Activated CD4-positive, alpha-beta T cell treated with anti-CD3 and anti-CD28 coated beads, Interleukin-2, Interleukin-6, amounts not matched to agents 100 ng/mL and 50 ng/mL, durations not matched to agents 16 hours and 8 hours (primary cell): Measurements from ENCODE around the gene FAM20A.
"Not testable (repeated sequence)": the region's sequence is repeated elsewhere in the genome, so short reads cannot be mapped to it uniquely, and the experiment has no call there.

Source experiments
- DNase-seq: peaks from one replicate; pipeline ENCODE4 v3.0.0-alpha.2; 2020

The FAM20A gene

DNA sequence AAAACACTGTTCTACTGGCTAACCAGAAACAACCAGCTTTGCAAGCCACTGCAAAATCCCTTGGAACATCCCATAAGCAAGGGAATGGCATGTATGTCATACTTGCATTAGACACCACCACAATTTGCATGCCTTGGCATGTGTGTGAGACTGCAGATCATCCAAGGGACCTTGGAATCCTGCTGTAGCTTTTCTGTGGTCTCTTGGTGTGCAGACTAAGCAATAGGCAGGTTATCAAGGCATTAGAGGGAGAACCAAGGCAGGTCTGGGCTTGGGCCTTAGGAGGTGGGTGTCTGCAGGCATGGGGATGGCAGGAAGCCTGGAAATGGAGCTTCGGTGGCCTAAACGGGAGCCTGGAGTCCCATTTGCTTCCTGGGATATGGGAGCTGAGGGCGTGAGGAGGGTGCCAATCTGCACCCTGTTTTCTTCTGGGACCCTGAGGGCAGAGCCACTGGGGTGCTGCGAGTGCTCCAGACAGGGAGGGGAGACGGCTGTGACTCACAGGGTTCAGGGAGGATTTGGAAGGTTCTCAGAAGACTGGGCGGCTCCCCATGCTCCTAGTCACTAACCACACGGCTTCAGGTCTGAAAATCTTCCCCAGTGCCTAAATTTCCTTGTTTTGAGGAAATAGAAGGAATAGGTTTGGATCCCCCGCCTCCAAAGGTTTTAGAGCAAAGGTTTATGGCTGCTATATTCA, 36.6 kb downstream of the FAM20A start:
- DNase-seq, result no peak

DNA sequence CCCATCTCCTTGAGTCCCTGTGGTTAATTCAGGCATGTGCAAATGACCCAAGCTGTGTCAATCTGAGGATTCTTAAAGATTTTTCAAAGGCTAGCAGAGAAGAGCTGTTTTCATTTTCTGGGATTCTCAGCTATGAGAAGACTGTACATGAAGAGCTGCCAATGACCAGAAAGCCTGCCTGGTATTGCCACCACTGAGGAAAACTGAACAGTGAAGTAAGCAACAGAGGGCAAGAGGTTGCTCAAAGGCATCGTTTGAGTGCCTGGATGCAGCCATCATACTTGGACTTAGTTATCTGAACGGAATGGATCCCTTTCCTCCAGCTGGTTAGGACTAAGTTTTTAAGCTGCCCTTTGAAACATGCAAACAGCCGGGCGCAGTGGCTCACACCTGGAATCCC, 38.4 kb downstream of the FAM20A start:
- DNase-seq, result no peak

DNA sequence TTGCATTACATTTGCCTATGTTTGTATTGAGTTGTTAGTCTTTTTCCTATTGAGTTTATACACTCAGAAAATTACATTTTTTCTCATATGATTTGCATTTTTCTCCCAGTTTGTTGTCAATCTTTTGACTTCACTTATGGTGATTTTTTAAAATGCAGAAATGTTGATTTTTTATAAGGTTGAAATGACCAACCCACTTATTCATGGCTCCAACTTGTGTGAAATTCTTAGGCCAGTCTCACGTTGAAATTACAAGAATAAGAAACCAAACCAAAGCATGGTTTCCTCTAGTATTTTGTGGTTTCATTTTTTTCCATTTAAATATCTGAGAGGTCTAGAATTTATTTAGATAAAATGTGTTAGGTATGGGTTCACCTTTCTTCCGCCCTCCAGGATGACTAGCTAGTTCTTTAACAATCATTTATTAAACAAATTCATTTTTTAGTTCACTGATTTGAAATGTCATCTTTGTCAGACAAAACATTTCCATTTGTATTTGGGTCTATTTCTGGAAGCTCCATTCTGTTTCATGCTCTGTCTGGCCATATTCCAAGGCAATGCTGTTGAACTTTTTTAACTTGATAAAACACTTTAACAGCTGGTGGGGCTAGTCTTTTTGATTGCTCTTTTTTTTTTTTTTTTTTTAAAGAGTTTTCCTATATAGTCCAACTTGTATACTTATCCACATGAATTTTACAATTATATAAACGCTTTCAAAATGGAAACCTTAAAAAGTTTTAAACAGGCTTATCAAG, 40.0 kb downstream of the FAM20A start:
- no peak for DNase-seq

GRCh38 chr17:68559316-68559715, 41.9 kb downstream of the FAM20A start:
- DNase-seq, result no peak

DNA sequence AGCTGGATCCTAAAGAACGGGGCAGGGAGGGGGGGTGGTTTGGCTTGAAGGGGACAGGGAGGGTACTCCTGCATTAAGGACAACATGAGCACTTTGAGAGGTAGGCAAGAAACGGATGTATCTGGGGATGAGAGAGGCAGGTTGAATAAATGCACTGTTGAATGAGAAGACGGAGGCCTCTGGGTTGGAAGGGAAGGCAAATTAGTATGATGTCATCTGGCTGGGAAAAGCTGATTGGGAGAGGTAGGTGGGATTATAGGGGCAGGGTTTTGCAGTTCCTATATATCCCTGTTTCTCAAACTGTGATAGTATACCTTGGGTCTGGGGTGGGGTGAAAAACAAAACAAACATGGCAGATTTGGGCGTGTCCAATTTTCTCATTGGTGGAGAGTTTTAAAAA, 44.6 kb downstream of the FAM20A start:
- no peak for DNase-seq

GRCh38 chr17:68544111-68544915, 56.9 kb downstream of the FAM20A start:
- DNase-seq, result no peak

DNA sequence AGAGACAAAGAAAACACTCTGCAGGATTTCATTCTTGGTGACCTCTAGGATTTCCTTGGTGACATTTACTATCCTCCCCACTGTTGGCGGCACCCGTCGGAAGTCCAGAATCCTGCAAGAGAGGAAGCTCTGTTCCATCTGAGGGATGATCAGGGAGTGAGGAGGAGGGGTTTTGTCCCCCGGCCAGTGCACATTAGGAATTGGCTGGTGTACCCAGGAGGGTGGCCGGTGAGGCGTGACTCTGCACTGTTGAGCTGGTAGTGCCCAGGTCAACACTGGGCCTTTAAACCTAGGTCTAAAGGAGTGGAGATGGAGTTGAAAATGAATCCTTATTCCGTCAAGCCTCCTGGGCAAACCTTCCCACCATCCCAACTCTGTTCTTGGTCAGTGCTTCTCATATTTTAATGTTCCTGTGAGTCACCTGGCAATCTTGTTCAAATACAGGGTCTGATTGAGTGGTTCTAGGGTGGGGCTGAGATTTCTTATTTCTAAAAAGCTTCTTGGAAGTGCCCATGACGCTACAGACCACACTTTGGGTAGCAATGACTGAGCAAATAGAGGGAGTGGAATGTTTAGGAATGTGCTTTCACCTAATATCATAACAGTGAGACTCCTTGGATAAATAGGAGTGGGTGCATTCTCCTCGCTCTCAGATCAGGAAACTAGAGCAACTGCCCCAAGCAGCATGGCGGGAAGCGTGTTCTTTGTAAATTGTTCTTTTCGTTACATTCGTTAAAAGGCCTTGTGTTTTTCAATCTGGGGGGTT, 58.3 kb downstream of the FAM20A start:
- DNase-seq, result no peak

DNA sequence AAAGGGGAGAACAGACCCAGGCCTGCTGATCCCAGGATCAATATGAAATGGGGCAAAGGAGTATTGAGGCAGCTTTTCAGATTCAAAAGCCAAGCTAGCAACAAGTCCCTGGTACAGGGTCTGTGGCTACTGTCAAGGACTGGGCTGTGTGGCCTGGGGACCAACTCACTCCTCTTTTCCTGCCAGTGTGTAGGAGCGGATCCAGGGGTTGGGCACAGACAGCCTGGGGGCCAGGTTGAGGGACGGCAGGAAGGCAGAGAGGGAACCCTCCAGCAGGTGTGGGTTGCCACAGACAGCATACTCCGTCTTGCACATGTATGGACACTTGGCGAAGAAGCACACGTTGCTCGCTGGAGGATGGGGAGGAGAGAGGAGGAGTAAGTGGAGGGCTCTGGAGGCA, 59.4 kb downstream of the FAM20A start:
- DNase-seq, result no peak

- DNase-seq, result no peak
Measured at GRCh38 chr17:68540981-68541380, 60.2 kb downstream of the FAM20A start.

- DNase-seq, result peak; percentile 7
Measured at GRCh38 chr17:68539548-68540467, 61.4 kb downstream of the FAM20A start.

- no peak for DNase-seq
Measured at GRCh38 chr17:68535922-68536321, 65.2 kb downstream of the FAM20A start.

DNA sequence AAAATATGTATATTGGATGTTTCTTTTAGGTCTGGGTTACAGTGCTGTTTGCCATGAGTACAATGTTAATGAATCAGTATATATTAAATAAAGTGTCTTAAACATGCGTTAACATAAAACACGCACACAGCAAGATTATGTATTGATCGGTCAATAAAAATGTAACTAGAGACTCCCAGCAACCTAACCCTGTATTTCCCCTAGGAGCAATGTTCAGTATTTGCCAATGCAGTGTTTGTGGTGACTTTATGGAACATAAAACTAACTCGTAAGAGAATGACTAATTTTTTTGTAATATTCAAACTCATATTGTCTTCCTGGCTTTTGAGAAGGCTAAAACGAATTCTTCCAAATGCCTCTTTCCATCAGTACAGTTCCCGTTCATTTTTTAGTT, 66.5 kb downstream of the FAM20A start:
- DNase-seq, result no peak

GRCh38 chr17:68533887-68534694, 67.1 kb downstream of the FAM20A start:
- peak; percentile 35 for DNase-seq

GRCh38 chr17:68532826-68533225, 68.3 kb downstream of the FAM20A start:
- no peak for DNase-seq

DNA sequence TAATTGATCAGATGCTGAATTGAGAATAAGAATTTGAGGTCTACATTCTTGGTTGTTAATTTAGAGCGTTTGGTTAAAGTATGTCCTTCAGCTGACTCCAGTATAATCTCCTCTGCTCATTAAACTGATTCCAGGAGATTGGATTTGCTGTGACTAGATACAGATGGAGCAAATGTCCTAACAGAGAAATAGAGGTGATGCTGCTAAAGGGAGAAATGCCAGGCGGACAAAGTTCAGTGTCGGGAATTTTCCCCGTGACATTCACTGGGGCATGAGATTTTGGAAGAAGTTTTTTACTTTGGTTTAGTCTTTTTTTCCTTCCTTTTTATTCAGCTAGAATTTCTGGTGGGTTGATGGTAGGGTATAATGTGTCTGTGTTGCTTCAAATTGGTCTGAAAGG, 69.9 kb downstream of the FAM20A start:
- no peak for DNase-seq

GRCh38 chr17:68527314-68527713, 73.9 kb downstream of the FAM20A start:
- DNase-seq, result no peak

- no peak for DNase-seq
Measured at GRCh38 chr17:68526548-68526947, 74.6 kb downstream of the FAM20A start.

DNA sequence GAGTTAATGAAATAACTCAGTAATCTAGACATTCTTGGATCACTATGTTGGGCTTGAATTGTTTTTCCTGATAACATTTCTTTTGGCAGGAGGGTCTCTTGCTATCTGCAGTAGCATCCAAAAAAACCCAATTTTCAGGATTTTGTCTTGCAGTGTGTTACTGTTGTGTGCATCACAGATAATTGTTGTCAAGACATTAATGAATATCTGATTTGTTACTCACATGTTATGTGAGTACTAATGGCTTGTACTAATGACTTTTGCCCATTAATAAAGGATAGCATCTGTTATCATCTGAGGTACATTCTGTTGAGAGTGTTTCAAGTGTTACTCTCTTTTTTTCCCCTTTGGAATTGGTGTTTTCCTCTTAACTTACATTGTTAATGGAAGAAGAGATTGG, 78.9 kb downstream of the FAM20A start:
- no peak for DNase-seq

- no peak for DNase-seq
Measured at GRCh38 chr17:68519911-68520310, 81.3 kb downstream of the FAM20A start.

DNA sequence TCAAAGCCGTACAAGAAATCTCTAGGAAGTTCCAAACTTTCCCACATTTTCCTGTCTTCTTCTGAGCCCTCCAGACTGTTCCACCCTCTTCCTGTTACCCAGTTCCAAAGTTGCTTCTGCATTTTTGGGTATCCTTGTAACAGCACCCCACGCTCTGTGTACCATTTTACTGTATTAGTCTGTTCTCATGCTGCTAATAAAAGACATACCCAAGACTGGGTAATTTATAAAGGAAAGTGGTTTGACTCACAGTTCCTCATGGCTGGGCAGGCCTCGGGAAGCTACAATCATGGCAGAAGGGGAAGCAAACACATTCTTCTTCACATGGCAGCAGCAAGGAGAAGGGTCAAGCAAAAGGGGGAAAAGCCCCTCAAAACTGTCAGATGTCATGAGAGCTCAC, 82.1 kb downstream of the FAM20A start:
- not testable (repeated sequence) for DNase-seq
